GM23248 (cell line): ENCODE data around the gene TNFAIP8L3.

Experiments used
- EZH2 ChIP-seq: fragments of 200-600 bp; sonication (generic); IDR thresholded peaks from 2 replicates; pipeline ENCODE4 v1.6.1; 2018; ENCODE audit warnings: antibody characterized with exemption, mild to moderate bottlenecking; ENCODE audit not compliant: insufficient read depth, poor library complexity, severe bottlenecking
- EZH2phosphoT487 ChIP-seq: fragments of 200-600 bp; sonication (generic); IDR thresholded peaks from 2 replicates; pipeline ENCODE4 v1.6.1; 2018; ENCODE audit warnings: antibody characterized with exemption, moderate library complexity, mild to moderate bottlenecking, low read depth; ENCODE audit not compliant: insufficient read depth

- TF ChIP-seq EZH2phosphoT487 (no peak), EZH2 (no peak)
Measured at GRCh38 chr15:51030649-51031316, 63.9 kb downstream of the TNFAIP8L3 start.
